LNCAP (cell line): ENCODE data around the gene GRIK3.

ENCODE experiments used
- TF ChIP-seq, protein P1 (sequence below): fragments of 450-650 bp; IDR thresholded peaks from 2 replicates; pipeline ENCODE4 v1.5.1; 2017; ENCODE audit warnings: mild to moderate bottlenecking

GRIK3 gene

DNA sequence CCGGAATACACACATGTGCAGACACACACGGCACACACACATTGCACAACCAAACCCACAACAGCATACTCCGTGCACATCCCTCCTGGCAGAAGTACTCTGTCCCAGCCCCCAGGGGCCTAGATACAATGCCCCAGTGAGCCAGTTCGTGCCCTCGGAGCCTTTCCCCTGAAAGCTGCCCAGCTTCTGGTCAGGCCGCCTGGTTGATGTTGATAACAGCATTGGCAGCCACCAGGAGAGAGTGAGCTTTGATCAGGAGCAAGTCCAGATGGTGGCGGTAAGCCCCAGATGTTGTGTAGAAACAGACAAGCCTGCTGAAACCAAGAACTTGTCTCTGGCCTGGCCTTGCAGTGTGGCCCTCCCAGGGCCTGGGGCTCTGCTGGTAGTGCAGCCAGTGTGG is 109.1 kb downstream of the GRIK3 start:
- TF ChIP-seq, protein P1, sequence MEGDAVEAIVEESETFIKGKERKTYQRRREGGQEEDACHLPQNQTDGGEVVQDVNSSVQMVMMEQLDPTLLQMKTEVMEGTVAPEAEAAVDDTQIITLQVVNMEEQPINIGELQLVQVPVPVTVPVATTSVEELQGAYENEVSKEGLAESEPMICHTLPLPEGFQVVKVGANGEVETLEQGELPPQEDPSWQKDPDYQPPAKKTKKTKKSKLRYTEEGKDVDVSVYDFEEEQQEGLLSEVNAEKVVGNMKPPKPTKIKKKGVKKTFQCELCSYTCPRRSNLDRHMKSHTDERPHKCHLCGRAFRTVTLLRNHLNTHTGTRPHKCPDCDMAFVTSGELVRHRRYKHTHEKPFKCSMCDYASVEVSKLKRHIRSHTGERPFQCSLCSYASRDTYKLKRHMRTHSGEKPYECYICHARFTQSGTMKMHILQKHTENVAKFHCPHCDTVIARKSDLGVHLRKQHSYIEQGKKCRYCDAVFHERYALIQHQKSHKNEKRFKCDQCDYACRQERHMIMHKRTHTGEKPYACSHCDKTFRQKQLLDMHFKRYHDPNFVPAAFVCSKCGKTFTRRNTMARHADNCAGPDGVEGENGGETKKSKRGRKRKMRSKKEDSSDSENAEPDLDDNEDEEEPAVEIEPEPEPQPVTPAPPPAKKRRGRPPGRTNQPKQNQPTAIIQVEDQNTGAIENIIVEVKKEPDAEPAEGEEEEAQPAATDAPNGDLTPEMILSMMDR: no peak

DNA sequence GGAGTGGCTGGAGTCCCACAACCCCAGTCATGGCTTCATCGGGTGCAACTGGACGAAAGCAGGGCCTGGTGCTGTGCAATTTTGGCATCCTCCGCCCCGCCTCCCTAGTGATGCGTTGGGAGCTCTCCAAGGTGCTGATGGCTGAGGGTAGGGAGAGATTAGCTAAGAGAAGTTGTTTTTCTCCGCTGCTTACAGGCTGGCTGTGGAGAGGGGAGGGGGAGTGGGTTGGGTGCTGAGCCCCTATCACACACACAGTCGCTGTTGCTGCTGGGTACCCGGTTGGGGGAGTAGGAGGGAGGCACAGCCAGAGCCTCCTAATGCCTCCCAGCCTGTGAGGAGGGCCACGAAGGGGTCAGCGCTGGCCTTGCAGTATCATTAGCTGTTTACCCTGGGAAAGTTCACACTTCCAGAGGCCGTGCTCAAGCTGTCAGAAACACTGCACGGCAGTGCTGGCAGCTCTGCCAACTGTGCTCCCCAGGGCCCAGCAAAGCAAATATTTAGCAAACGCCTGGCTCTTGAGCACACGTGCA is 110.0 kb downstream of the GRIK3 start:
- TF ChIP-seq, protein P1: no peak

DNA sequence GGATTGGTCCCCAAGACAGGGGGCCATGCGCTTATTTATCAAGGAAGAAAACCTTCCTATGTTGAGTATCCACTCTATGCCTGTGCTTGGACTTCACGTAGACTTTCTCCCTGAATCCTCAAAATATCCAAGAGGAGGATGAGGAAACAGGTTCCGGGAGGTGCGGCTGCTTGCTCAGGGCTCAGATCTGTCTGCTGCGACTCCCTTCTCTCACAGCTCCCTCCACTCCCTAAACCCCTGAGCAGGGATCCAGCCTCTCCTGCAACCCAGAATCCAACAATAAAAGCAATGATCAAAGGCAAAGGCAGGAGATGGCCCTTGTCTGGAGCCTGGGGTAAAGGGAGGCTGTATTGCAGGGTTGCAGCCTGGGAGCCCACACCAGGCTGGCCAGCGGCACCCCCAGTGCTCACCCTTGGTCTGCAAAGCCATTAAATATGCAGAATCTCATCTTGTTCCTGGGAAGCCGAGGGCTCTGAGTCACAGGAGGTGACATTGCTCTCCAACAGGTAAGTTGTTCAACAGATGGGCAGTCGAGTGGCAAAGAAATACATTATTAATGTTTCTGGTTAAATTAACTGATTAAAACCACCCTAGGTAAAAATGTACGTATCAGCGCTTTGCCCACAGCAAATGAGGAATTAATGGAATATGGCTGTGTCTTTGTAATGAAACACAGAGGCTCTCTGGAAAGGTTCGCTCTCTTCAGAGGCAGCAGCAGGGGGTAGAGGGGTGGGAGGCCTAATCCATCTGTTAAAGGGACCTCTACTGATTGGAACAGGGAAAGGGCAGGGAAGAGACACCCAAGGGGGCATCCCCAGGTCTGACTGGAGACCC is 111.5 kb downstream of the GRIK3 start:
- TF ChIP-seq, protein P1: no peak

DNA sequence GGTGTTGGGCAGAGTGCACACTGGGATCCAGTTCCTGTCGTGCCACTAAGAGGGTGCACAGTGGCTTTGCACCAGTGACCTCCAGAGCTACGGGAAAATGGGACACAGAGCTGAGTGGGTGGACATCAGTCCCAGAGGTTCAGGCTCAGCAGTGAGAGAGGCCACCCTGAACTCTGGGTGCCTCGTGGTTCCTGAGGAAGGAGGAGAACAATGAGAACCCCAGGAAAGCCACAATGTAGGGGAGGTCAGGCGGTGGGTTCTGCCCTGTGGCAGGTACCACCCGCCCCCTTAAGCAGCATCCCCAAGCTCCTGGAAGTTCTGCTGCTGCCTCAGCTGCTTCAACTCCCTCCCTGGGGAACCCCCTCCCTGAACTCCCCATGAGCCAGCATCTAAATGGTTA is 112.2 kb downstream of the GRIK3 start:
- TF ChIP-seq, protein P1: no peak

DNA sequence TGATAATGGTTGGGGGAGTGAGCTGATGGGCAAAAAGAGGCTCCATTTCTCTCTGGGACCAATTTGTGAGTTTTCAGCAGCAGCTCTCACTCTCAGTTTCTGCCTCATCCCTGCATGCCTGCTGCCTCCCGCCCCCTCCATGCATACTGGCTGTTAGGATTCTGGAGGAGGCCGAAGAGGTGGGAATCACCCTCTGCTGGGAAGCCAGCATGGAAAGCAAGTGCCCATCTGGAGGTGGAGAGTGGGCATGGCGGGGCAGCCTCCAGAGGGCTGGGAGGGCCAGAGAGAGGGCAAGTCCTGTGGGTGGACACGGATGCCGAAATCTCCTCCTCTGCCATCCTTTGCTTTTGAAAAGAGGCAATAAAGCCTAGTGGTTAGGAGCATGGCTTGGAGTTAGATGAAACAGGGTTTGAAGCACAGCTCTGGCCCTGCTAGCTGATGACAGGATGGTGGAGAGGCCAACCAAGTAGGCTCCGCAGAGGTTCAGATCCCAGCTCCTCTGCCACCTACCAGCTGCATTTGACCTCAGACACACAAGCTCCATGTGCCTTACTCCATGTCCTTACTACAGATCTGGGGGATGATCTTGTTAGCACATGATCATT is 113.4 kb downstream of the GRIK3 start:
- TF ChIP-seq, protein P1: no peak

DNA sequence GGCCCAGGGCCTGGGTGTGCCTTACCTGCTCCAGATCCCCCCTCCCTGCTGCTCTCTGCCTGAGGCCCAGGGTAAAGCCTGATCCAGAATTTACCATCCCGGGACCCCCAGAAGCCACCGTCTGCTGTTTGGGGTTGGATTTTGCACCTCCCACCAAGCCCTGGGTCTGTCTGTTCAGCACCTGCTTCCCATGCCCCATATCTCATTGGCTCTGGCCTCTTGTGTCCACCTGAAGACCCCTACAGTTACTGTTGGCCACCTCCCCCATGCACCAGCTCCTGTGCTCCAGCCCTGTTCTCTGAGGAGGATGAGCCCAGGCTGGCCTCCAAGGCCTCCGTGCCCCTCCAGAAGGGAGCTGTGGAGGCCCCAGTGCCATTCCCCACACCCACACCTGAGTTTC is 113.9 kb downstream of the GRIK3 start:
- TF ChIP-seq, protein P1: no peak

DNA sequence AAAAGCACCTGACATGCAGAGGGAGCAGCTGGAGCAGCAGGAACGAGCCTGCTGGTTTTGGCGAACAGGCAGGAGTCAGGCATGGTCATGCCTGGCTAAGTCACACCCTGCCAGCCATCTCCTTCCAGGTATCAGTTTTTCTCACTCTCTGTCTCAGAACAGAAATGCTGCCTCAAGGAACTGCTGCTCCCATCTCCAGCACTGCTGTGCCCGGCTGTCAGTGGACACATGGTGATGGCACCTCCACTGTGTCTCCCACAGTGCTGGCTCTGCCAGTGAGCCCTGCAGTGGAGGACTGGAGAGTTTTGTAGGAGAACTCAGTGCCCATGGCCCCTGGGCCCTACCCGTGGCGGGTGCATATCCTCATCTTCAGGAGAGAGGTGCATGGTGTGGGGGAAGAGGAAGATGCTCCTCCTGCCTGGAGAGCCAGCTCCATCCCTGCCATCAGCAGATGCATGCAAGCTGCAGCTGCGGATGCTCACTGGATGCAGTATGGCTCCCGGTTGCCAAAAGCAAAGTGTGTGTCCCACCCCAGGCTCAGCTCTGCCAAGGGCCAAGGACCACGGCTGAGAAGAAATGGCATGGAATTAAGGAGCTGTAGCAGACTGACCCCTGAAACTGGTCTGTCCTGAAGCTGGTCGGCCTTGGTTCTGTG is 114.7 kb downstream of the GRIK3 start:
- TF ChIP-seq, protein P1: no peak
